RWPE1 (cell line): ENCODE results near the gene COMMD3.

Source experiments
- CTCF ChIA-PET: fragments of 350-600 bp; sonication (Branson Sonifier 250); formaldehyde crosslinking; extraction: SDS; loops from one replicate; lab custom pipeline; 2021; lab: Yijun Ruan, JAX
- POLR2A ChIA-PET: fragments of 400-600 bp; formaldehyde crosslinking; extraction: SDS; loops from one replicate; lab custom pipeline; 2020; ENCODE audit warnings: antibody characterized with exemption; ENCODE audit not compliant: low non-redundant PET; lab: Yijun Ruan, JAX
- DNase-seq: peaks from one replicate; pipeline ENCODE4 v3.0.0; 2012; ENCODE audit warnings: low spot score
- H3K27ac ChIP-seq: fragments of 450-650 bp; 2 replicates; pipeline ENCODE4 v1.5.1; 2017
- TF ChIP-seq, protein P1 (sequence below): fragments of 450-650 bp; conservative IDR thresholded peaks from 2 replicates; pipeline ENCODE4 v1.5.1; 2017; ENCODE audit warnings: low read depth, mild to moderate bottlenecking

The COMMD3 gene

DNA sequence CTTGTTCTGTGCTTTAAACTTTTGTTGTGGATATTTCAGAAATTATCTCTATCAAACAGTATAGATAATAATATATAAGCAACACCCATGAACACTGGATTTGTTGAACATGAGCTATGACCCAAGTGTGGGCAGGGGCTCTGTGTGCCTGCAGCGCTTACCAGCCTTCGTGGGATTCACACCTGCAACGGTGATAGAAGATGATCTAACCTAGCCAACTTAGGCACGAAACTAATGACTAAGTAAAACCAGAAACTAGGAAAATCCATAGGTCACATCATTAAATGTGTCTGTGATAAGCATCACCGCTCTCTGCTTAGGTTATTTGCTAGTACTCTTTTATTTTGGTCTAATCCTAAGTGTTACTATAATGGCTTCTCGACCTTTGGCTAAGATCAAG, 47.1 kb downstream of the COMMD3 start:
- TF ChIP-seq, protein P1, sequence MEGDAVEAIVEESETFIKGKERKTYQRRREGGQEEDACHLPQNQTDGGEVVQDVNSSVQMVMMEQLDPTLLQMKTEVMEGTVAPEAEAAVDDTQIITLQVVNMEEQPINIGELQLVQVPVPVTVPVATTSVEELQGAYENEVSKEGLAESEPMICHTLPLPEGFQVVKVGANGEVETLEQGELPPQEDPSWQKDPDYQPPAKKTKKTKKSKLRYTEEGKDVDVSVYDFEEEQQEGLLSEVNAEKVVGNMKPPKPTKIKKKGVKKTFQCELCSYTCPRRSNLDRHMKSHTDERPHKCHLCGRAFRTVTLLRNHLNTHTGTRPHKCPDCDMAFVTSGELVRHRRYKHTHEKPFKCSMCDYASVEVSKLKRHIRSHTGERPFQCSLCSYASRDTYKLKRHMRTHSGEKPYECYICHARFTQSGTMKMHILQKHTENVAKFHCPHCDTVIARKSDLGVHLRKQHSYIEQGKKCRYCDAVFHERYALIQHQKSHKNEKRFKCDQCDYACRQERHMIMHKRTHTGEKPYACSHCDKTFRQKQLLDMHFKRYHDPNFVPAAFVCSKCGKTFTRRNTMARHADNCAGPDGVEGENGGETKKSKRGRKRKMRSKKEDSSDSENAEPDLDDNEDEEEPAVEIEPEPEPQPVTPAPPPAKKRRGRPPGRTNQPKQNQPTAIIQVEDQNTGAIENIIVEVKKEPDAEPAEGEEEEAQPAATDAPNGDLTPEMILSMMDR: no peak
- H3K27ac ChIP-seq: no peak overlapping the region
- ChIA-PET CTCF (interaction anchor here (0.7 kb wide), 1 partner anchor 89 kb away, joined by 3 read pairs; no protein-coding TSS in a partner anchor), POLR2A (no interaction called here)
- DNase-seq: no peak

DNA sequence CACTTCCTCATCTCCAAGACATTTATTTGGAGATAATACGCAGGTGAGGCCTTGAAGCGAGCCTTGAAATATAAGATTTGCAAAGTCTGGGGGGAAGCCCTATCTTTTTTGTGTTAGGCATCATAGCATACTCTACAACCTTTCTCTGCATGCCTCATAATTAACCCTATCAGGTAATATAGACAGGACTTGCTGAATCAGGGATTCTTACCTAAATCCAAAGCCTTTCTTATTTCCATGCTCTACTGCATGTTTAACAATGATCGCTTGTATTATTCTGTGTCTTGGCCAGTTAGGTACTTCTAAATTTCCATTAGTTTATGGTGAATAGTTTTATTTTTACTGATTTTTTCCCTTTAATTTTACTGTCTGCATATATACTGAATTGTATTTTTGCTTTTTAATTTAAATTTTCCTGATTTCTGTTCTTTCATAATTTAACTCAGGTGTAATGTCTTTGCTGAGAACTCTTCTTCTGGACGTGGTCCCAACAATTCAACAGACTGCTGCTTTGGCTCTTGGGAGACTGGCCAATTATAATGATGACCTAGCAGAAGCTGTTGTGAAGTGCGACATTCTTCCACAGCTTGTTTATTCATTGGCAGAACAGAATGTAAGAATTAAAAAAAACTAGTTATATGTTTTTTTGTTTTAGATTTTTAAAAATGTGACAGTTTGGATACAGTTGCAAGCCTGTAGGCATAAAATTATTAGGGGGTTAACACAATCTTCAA, 48.4 kb downstream of the COMMD3 start:
- TF ChIP-seq, protein P1: no peak
- DNase-seq: no peak
- H3K27ac ChIP-seq: no peak overlapping the region
- CTCF ChIA-PET: no interaction called here
- POLR2A ChIA-PET: no interaction called here

DNA sequence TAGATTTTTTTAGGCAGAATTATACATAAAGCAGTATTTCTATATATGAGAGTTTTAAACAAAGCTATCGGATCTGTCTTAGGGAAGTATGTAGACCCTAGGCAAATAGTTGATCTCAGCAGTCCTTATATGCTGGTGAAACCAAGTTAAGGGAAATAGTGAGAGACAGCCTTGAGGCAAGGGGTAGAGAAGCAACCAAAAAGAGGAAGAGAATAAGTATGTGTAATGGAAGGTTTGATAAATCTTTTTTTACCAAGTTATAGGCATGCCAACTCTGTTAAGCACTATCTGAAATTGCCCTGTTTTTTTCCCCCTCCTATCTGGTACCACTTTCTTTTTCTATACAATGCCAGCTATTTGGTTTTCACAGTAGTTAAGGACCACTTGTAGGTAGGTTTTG, 49.0 kb downstream of the COMMD3 start:
- ChIA-PET POLR2A (no interaction called here), CTCF (interaction anchor here (0.5 kb wide), 1 partner anchor 196 kb away, joined by 3 read pairs; no protein-coding TSS in a partner anchor)

DNA sequence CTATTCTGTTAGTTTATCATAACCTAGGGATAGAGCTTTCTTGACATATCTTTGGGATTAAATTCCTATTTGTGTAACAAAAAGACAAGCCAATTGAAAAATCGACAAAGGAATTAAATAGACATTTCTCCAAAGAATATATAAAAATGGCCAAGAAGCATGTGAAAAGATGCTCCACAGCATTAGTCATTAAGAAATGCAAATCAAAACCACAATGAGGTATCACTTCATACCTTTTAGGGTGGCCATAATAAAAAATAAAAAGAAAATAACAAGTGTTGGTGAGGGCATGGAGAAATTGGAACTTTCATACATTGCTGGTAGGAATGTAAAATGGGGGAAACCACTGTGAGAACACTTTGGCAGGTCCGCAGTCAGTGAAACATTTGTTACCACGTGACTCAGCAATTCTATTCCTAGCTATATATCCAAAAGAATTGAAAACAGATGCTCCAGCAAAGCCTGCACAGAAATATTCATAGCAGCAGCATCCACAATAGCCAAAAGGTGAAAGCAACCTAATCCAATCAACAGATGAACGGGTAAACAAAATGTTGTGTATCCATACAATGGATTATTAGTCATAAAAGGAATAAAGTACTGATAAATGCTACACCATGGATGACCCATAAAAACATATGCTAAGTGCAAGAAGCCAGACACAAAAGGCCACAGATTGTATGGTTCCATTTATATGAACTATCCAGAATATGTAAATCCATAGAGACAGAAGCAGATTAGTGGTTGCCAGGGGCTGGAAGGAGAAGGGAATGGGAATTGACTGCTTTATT, 49.7 kb downstream of the COMMD3 start:
- POLR2A ChIA-PET: no interaction called here
- no peak overlapping the region for H3K27ac ChIP-seq
- no peak for DNase-seq
- CTCF ChIA-PET: interaction anchor here (0.5 kb wide), 1 partner anchor 196 kb away, joined by 3 read pairs; no protein-coding TSS in a partner anchor
- TF ChIP-seq, protein P1: no peak

More for the DNA sequence above, 49.0 kb downstream of the COMMD3 start:
- TF ChIP-seq, protein P1: no peak
- no peak for DNase-seq
- no peak overlapping the region for H3K27ac ChIP-seq

DNA sequence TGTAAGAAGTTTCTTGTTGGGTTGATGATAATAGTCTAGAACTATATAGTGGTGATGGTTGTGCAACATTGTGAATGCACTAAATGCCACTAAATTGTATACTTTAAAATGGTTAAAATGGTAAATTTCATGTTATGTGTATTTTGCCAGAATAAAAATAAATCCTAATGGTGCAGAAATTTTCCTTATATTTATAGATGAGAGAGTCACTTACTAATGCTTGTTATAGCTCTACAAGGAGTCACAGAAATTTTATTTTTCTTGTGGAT, 50.2 kb downstream of the COMMD3 start:
- TF ChIP-seq, protein P1: no peak
- POLR2A ChIA-PET: no interaction called here
- DNase-seq: no peak
- H3K27ac ChIP-seq: no peak overlapping the region
- CTCF ChIA-PET: no interaction called here

DNA sequence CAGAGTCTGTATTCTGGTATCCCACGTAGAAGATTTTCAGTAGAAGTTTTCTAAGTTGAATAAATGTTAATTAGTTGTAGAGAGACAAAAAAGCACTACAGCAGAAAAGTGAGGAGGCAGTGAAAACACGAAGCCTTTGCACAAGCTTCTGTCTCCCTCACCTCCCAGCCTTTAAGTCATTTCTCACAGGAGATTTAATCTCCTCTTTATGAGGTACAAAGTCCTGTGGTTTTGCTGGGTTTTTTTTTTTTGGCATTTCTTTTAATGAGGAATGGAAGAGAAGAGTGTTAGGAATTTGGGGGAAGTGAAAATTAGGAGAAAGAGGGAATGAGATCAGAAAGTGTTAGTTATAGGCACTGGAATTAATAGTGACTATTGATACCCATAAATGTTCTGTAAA, 50.6 kb downstream of the COMMD3 start:
- CTCF ChIA-PET: no interaction called here
- POLR2A ChIA-PET: no interaction called here
- DNase-seq: no peak
- H3K27ac ChIP-seq: no peak overlapping the region
- TF ChIP-seq, protein P1: no peak
